HepG2 (cell line): ENCODE data around the gene TMEM141. TPM values are rescaled to one million over a fixed set of nuclear protein-coding genes. Genes with fewer than 3 reads are reported as not detected.

Source experiments
- CEBPZ ChIP-seq: IDR thresholded peaks from 2 replicates; pipeline ENCODE4 v1.6.1; 2012; ENCODE audit warnings: low read length, improper control_type of control experiment
- CTCF ChIP-seq: sonication (generic); formaldehyde crosslinking; IDR thresholded peaks from 2 replicates; pipeline ENCODE4 v1.5.0; 2020; ENCODE audit warnings: mild to moderate bottlenecking, missing genetic modification reagents, moderate library complexity
- ELF4 ChIP-seq: sonication (generic); formaldehyde crosslinking; IDR thresholded peaks from 2 replicates; pipeline ENCODE4 v1.5.0; 2020; ENCODE audit warnings: missing genetic modification reagents, mild to moderate bottlenecking, moderate library complexity, borderline replicate concordance
- FOSL1 ChIP-seq: sonication (generic); formaldehyde crosslinking; IDR thresholded peaks from 2 replicates; pipeline ENCODE4 v1.9.0; 2021; ENCODE audit warnings: missing genetic modification reagents, borderline replicate concordance
- GTF3A ChIP-seq: sonication (generic); formaldehyde crosslinking; conservative IDR thresholded peaks from 2 replicates; pipeline ENCODE4 v1.4.0; 2020; ENCODE audit warnings: mild to moderate bottlenecking, missing genetic modification reagents
- KDM3A ChIP-seq: IDR thresholded peaks from 2 replicates; pipeline ENCODE4 v1.6.1; 2018; ENCODE audit warnings: low read depth, missing compliant biosample characterization
- KLF15 ChIP-seq: sonication (generic); formaldehyde crosslinking; IDR thresholded peaks from 2 replicates; pipeline ENCODE4 v1.8.1; 2023; ENCODE audit warnings: borderline replicate concordance, mild to moderate bottlenecking, inconsistent platforms, missing genetic modification reagents, mixed read lengths
- NKX3-1 ChIP-seq: sonication (generic); formaldehyde crosslinking; IDR thresholded peaks from 2 replicates; pipeline ENCODE4 v1.5.0; 2020; ENCODE audit warnings: missing genetic modification reagents
- NR3C1 ChIP-seq: sonication (generic); formaldehyde crosslinking; IDR thresholded peaks from 2 replicates; pipeline ENCODE4 v1.4.0; 2020; ENCODE audit warnings: missing genetic modification reagents
- PCBP1 ChIP-seq: fragments of 200-400 bp; formaldehyde crosslinking; IDR thresholded peaks from 2 replicates; pipeline ENCODE4 v1.6.1; 2017; ENCODE audit warnings: mild to moderate bottlenecking, low read depth, low read length, borderline replicate concordance
- PHF5A ChIP-seq: IDR thresholded peaks from one replicate; pipeline ENCODE4 v1.6.1; 2018; ENCODE audit warnings: low read depth, missing genetic modification reagents; ENCODE audit not compliant: unreplicated experiment
- RARA ChIP-seq: IDR thresholded peaks from 2 replicates; pipeline ENCODE4 v1.6.1; 2016; ENCODE audit warnings: missing genetic modification reagents, missing compliant biosample characterization
- ZFP36 ChIP-seq: fragments of 150-350 bp; IDR thresholded peaks from 2 replicates; pipeline ENCODE4 v1.6.1; 2018; ENCODE audit warnings: borderline replicate concordance, low read length, low read depth; ENCODE audit not compliant: partially characterized antibody
- ZNF235 ChIP-seq: sonication (generic); formaldehyde crosslinking; IDR thresholded peaks from 2 replicates; pipeline ENCODE4 v1.8.1; 2023; ENCODE audit warnings: mild to moderate bottlenecking, missing genetic modification reagents, borderline replicate concordance
- ZNF251 ChIP-seq: sonication (generic); formaldehyde crosslinking; IDR thresholded peaks from 2 replicates; pipeline ENCODE4 v1.9.0; 2021; ENCODE audit warnings: mild to moderate bottlenecking, missing genetic modification reagents
- ZNF33A ChIP-seq: sonication (generic); formaldehyde crosslinking; IDR thresholded peaks from 2 replicates; pipeline ENCODE4 v1.5.1; 2020; ENCODE audit warnings: missing genetic modification reagents, mild to moderate bottlenecking, moderate library complexity, borderline replicate concordance
- polyA plus RNA-seq, 8 experiments: library from polyadenylated mRNA; depleted of rRNA in 3 of 8; stranded (reverse) in 7 of 8; unstranded in 1 of 8; fragments of >200 nt; fragmentation: Illumina TruSeq in 4 of 8; extraction: Trizol in 4 of 8; gene quantifications; 2 replicates each; pipeline versions ENCODE4 v1.2.1 to v1.2.3, GENCODE V29; 2011 to 2016; ENCODE audit warnings: low read depth in 4 of 8, missing spikeins in 1 of 8, mixed read lengths in 1 of 8; ENCODE audit not compliant: insufficient read depth in 1 of 8
- total RNA-seq, 5 experiments: library from RNA; depleted of rRNA; stranded (reverse); fragments of >200 nt; fragmentation: Illumina TruSeq; extraction: Trizol; gene quantifications; 2 replicates each; pipeline ENCODE4 v1.2.3, GENCODE V29; 2016; ENCODE audit warnings: low read depth in 1 of 5
- TF ChIP-seq, protein P1 (sequence below): sonication (generic); formaldehyde crosslinking; IDR thresholded peaks from 2 replicates; pipeline ENCODE4 v1.5.0; 2020; ENCODE audit warnings: missing genetic modification reagents, mild to moderate bottlenecking, borderline replicate concordance
- TF ChIP-seq, protein P2 (sequence below): sonication (generic); formaldehyde crosslinking; IDR thresholded peaks from 2 replicates; pipeline ENCODE4 v1.4.0; 2020; ENCODE audit warnings: missing genetic modification reagents, mild to moderate bottlenecking, borderline replicate concordance
- TF ChIP-seq, protein P3 (sequence below): IDR thresholded peaks from 2 replicates; pipeline ENCODE4 v1.6.1; 2012; ENCODE audit warnings: inconsistent platforms

TMEM141 gene
- total and polyA plus RNA-seq, 2 of the 13 experiments (the other 11 are each of a cell fraction or from before 2014, with no cell fraction given) = 81.0 to 202 TPM

- TF ChIP-seq, protein P1, sequence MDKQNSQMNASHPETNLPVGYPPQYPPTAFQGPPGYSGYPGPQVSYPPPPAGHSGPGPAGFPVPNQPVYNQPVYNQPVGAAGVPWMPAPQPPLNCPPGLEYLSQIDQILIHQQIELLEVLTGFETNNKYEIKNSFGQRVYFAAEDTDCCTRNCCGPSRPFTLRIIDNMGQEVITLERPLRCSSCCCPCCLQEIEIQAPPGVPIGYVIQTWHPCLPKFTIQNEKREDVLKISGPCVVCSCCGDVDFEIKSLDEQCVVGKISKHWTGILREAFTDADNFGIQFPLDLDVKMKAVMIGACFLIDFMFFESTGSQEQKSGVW (CRISPR knock-in tag) = no peak
- TF ChIP-seq RARA (CRISPR knock-in tag) (peak; percentile 8; the same call in 1 of the 2 replicates), GTF3A (CRISPR knock-in tag) (no peak), PHF5A (CRISPR knock-in tag) (no peak), ZFP36 (no peak), ZNF235 (no peak), PCBP1 (no peak), KLF15 (CRISPR knock-in tag) (no peak), KDM3A (CRISPR knock-in tag) (no peak), ZNF33A (no peak; the same call in 1 of the 2 replicates), CTCF (CRISPR knock-in tag) (0 out of 2 replicates have a peak, but pooled peaks have one; percentile 2), FOSL1 (CRISPR knock-in tag) (0 out of 2 replicates have a peak, but pooled peaks have one; percentile 29), NR3C1 (CRISPR knock-in tag) (no peak), CEBPZ (no peak), ELF4 (no peak; the same call in 1 of the 2 replicates), NKX3-1 (CRISPR knock-in tag) (0 out of 2 replicates have a peak, but pooled peaks have one; percentile 25), ZNF251 (no peak)
- TF ChIP-seq, protein P2, sequence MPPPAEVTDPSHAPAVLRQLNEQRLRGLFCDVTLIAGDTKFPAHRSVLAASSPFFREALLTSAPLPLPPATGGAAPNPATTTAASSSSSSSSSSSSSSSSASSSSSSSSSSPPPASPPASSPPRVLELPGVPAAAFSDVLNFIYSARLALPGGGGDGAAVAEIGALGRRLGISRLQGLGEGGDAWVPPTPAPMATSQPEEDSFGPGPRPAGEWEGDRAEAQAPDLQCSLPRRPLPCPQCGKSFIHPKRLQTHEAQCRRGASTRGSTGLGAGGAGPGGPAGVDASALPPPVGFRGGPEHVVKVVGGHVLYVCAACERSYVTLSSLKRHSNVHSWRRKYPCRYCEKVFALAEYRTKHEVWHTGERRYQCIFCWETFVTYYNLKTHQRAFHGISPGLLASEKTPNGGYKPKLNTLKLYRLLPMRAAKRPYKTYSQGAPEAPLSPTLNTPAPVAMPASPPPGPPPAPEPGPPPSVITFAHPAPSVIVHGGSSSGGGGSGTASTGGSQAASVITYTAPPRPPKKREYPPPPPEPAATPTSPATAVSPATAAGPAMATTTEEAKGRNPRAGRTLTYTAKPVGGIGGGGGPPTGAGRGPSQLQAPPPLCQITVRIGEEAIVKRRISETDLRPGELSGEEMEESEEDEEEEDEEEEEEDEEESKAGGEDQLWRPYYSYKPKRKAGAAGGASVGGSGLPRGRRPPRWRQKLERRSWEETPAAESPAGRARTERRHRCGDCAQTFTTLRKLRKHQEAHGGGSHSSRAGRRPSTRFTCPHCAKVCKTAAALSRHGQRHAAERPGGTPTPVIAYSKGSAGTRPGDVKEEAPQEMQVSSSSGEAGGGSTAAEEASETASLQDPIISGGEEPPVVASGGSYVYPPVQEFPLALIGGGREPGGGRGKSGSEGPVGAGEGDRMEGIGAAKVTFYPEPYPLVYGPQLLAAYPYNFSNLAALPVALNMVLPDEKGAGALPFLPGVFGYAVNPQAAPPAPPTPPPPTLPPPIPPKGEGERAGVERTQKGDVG = no peak
- TF ChIP-seq, protein P3, sequence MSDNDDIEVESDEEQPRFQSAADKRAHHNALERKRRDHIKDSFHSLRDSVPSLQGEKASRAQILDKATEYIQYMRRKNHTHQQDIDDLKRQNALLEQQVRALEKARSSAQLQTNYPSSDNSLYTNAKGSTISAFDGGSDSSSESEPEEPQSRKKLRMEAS = no peak
Observed at GRCh38 chr9:136799854-136800657, 8.9 kb downstream of the TMEM141 start (continued).
